CD4-positive, alpha-beta T cell (primary cell): ENCODE results near the gene SEC24D. TPM values are rescaled to one million over a fixed set of nuclear protein-coding genes. Genes with fewer than 3 reads are reported as not detected.
A peak's percentile ranks its signal among the peaks of the same experiment; 100 is the strongest.

ENCODE experiments used
- ATAC-seq: fragments of 200-7000 bp; cut with Tn5 transposase; one replicate; pipeline ENCODE4 v1.10.0; 2022; ENCODE audit warnings: mild to moderate bottlenecking; ENCODE audit not compliant: poor library complexity
- CTCF ChIA-PET: fragments of 350-600 bp; sonication (Branson Sonifier 250); formaldehyde crosslinking; loops from one replicate; lab custom pipeline; 2021; ENCODE audit warnings: antibody characterized with exemption, inconsistent platforms; lab: Charles Lee
- POLR2A ChIA-PET: fragments of 350-600 bp; sonication (Branson Sonifier 250); formaldehyde crosslinking; loops from one replicate; lab custom pipeline; 2021; ENCODE audit warnings: antibody characterized with exemption, inconsistent platforms; lab: Charles Lee
- DNase-seq, 14 experiments: peaks; one replicate each; pipeline ENCODE4 v3.0.0-alpha.2; 2013 to 2020; ENCODE audit warnings: mixed read lengths in 2 of 14
- H3K27ac ChIP-seq, 2 donors: one replicate each; pipeline versions ENCODE4 v1.5.1 to v1.7.0; 2013; ENCODE audit warnings: low read length in 2 of 2, low read depth in 1 of 2, mild to moderate bottlenecking in 1 of 2
- H3K27me3 ChIP-seq, 2 experiments: 1 replicate in 1 of 2; 2 replicates in 1 of 2; pipeline versions ENCODE4 v1.6.1 to v1.7.0; 2013; ENCODE audit warnings: low read length in 2 of 2, control low read depth in 1 of 2, mild to moderate bottlenecking in 1 of 2, moderate library complexity in 1 of 2; ENCODE audit not compliant: insufficient read depth in 2 of 2, control insufficient read depth in 1 of 2
- H3K36me3 ChIP-seq: one replicate; pipeline ENCODE4 v1.6.1; 2013; ENCODE audit warnings: low read length, control low read depth; ENCODE audit not compliant: insufficient read depth
- H3K4me1 ChIP-seq: one replicate; pipeline ENCODE4 v1.6.1; 2013; ENCODE audit warnings: low read length, control low read depth; ENCODE audit not compliant: insufficient read depth
- H3K4me3 ChIP-seq: one replicate; pipeline ENCODE4 v1.5.1; 2013; ENCODE audit warnings: mild to moderate bottlenecking, low read length, moderate library complexity
- H3K9me3 ChIP-seq, 2 experiments: 1 replicate in 1 of 2; 2 replicates in 1 of 2; pipeline versions ENCODE4 v1.6.1 to v1.7.0; 2013; ENCODE audit warnings: low read length in 2 of 2, mild to moderate bottlenecking in 2 of 2, control low read depth in 1 of 2, moderate library complexity in 1 of 2; ENCODE audit not compliant: control insufficient read depth in 1 of 2, insufficient read depth in 1 of 2
- H3K27ac Mint-ChIP-seq: one replicate; pipeline ENCODE4 v1.8.0; 2020; ENCODE audit warnings: mixed read lengths
- H3K27me3 Mint-ChIP-seq: one replicate; pipeline ENCODE4 v1.8.0; 2021; ENCODE audit warnings: mixed read lengths
- H3K36me3 Mint-ChIP-seq: one replicate; pipeline ENCODE4 v1.8.0; 2021; ENCODE audit warnings: low read depth, mixed read lengths
- H3K4me1 Mint-ChIP-seq: one replicate; pipeline ENCODE4 v1.8.0; 2021; ENCODE audit warnings: low read depth, mixed read lengths
- H3K4me3 Mint-ChIP-seq: one replicate; pipeline ENCODE4 v1.8.0; 2020; ENCODE audit warnings: mild to moderate bottlenecking, mixed read lengths
- H3K9me3 Mint-ChIP-seq: one replicate; pipeline ENCODE4 v1.8.0; 2020; ENCODE audit warnings: mixed read lengths
- CTCF ChIP-seq: fragments of 200-600 bp; IDR thresholded peaks from one replicate; pipeline ENCODE4 v1.8.0; 2022; ENCODE audit warnings: antibody characterized with exemption, mild to moderate bottlenecking
- intact Hi-C, 2 experiments: fragments of 100-400 bp; cut with DNase I in 1 of 2; cut with micrococcal nuclease in 1 of 2; formaldehyde crosslinking; loops; one replicate each; pipeline versions ENCODE4 v1.15.1 to v1.9.0; 2023 to 2025; cut with DNase I, micrococcal nuclease
- total RNA-seq, 174 experiments: library from RNA in 2 of 174; stranded (reverse) in 2 of 174; gene quantifications; one replicate each; pipeline ENCODE4 v1.2.3 and lab custom pipeline; 2021 to 2026

The SEC24D gene
- total RNA-seq, 2 experiments from 2014 or later = 13.9 to 14.8 TPM

GRCh38 chr4:118849867-118850487 is 14.1 kb upstream of the SEC24D start:
- Mint-ChIP-seq H3K4me1 (peaks cover 39% of the 10 kb centered on the region), H3K4me3 (peak overlapping the region; percentile 93), H3K27ac (peak overlapping the region; percentile 89), H3K9me3 (peaks cover 2% of the 10 kb centered on the region), H3K27me3 (peaks cover 3% of the 10 kb centered on the region), H3K36me3 (peaks cover 15% of the 10 kb centered on the region)
- peak overlapping the region; percentile 60 for H3K4me3 ChIP-seq
- ChIA-PET CTCF (no interaction called here), POLR2A (interaction anchor here (1.1 to 2.5 kb wide), 4 partner anchors 13 to 362 kb away, joined by 3 to 14 read pairs (median 6); partner anchors contain the start of genes SEC24D and USP53)
- no peak for TF ChIP-seq CTCF
- peaks cover 10% of the 10 kb centered on the region for H3K4me1 ChIP-seq
- H3K36me3 ChIP-seq = no peaks in the 10 kb centered on the region
- DNase-seq = no peak
- no peaks in the 10 kb centered on the region for H3K9me3 ChIP-seq
- H3K27me3 ChIP-seq = no peaks in the 10 kb centered on the region
- intact Hi-C loops = loop anchor here (1.0 to 10.0 kb wide), 4 partner anchors 13 to 575 kb away; partner anchors contain the start of gene SEC24D (in 1 of the 2)
- H3K27ac ChIP-seq = no peak overlapping the region
- no peak for ATAC-seq

GRCh38 chr4:118848901-118849300 is 13.0 kb upstream of the SEC24D start:
- ChIA-PET POLR2A (no interaction called here), CTCF (interaction anchor here (0.7 kb wide), 1 partner anchor 13 kb away, joined by 3 read pairs; no protein-coding TSS in a partner anchor)
- H3K9me3 Mint-ChIP-seq = peaks cover 2% of the 10 kb centered on the region
- Histone ChIP-seq H3K4me1 (peaks cover 10% of the 10 kb centered on the region), H3K27ac (no peak overlapping the region), H3K4me3 (no peak overlapping the region), H3K36me3 (no peaks in the 10 kb centered on the region), H3K27me3 (no peaks in the 10 kb centered on the region), H3K9me3 (no peaks in the 10 kb centered on the region)
- TF ChIP-seq CTCF = no peak
- peaks cover 35% of the 10 kb centered on the region for H3K4me1 Mint-ChIP-seq
- H3K4me3 Mint-ChIP-seq = no peak overlapping the region
- DNase-seq (no peak), ATAC-seq (no peak)
- intact Hi-C loops = loop anchor here in 1 of 2 experiments (5.0 to 10.0 kb wide), 2 partner anchors 453 to 574 kb away; a partner anchor contains a TSS
- no peak overlapping the region for H3K27ac Mint-ChIP-seq
- H3K27me3 Mint-ChIP-seq = peaks cover 3% of the 10 kb centered on the region
- H3K36me3 Mint-ChIP-seq = peaks cover 15% of the 10 kb centered on the region

GRCh38 chr4:118848242-118848641 is 12.3 kb upstream of the SEC24D start:
- intact Hi-C loops = loop anchor here in 1 of 2 experiments (5.0 to 10.0 kb wide), 2 partner anchors 454 to 573 kb away; a partner anchor contains a TSS
- ChIA-PET CTCF (interaction anchor here (0.7 kb wide), 1 partner anchor 14 kb away, joined by 3 read pairs; no protein-coding TSS in a partner anchor), POLR2A (interaction anchor here (2.0 kb wide), 1 partner anchor 14 kb away, joined by 8 read pairs; no protein-coding TSS in a partner anchor)
- H3K4me1 ChIP-seq = peaks cover 10% of the 10 kb centered on the region
- no peaks in the 10 kb centered on the region for H3K27me3 ChIP-seq
- no peak overlapping the region for H3K4me3 ChIP-seq
- ATAC-seq (no peak), DNase-seq (no peak)
- H3K4me3 Mint-ChIP-seq = no peak overlapping the region
- H3K9me3 Mint-ChIP-seq = peaks cover 2% of the 10 kb centered on the region
- no peaks in the 10 kb centered on the region for H3K9me3 ChIP-seq
- H3K36me3 Mint-ChIP-seq = peaks cover 15% of the 10 kb centered on the region
- H3K36me3 ChIP-seq = no peaks in the 10 kb centered on the region
- no peak overlapping the region for H3K27ac Mint-ChIP-seq
- H3K27ac ChIP-seq = no peak overlapping the region
- peaks cover 3% of the 10 kb centered on the region for H3K27me3 Mint-ChIP-seq
- H3K4me1 Mint-ChIP-seq = peaks cover 28% of the 10 kb centered on the region
- TF ChIP-seq CTCF = no peak
